Hematopoietic multipotent progenitor cell treated with erythropoietin and hydrocortisone succinate and interleukin-3 and kit ligand, for 4 days (in vitro differentiated cells): ENCODE measurements around the gene BOLL.
A peak's percentile ranks its signal among the peaks of the same experiment; 100 is the strongest.
"Not testable (repeated sequence)": the region's sequence is repeated elsewhere in the genome, so short reads cannot be mapped to it uniquely, and the experiment has no call there.

ENCODE experiments used
- DNase-seq: peaks from one replicate; pipeline ENCODE4 v3.0.0-alpha.2; 2015

Gene BOLL

GRCh38 chr2:197795277-197795676 is 10.2 kb upstream of the BOLL start:
- DNase-seq: no peak

GRCh38 chr2:197793456-197793855 is 8.3 kb upstream of the BOLL start:
- DNase-seq: no peak

- peak; percentile 74 for DNase-seq
Measured at GRCh38 chr2:197786010-197786877, 1.1 kb upstream of the BOLL start.

- peak; percentile 84 for DNase-seq
Measured at GRCh38 chr2:197782126-197782525, 3.0 kb downstream of the BOLL start.

GRCh38 chr2:197779261-197779660 is 5.9 kb downstream of the BOLL start:
- no peak for DNase-seq

GRCh38 chr2:197777823-197778407 is 7.2 kb downstream of the BOLL start:
- peak; percentile 67 for DNase-seq

GRCh38 chr2:197760293-197760657 is 24.8 kb downstream of the BOLL start:
- DNase-seq: no peak

- no peak for DNase-seq
Measured at GRCh38 chr2:197759625-197760292, 25.4 kb downstream of the BOLL start.

- DNase-seq: no peak
Measured at GRCh38 chr2:197759013-197759412, 26.1 kb downstream of the BOLL start.

- DNase-seq: peak; percentile 3
Measured at GRCh38 chr2:197740200-197740599, 44.9 kb downstream of the BOLL start.

GRCh38 chr2:197728555-197729544 is 56.3 kb downstream of the BOLL start:
- not testable (repeated sequence) for DNase-seq

- DNase-seq: no peak
Measured at GRCh38 chr2:197727011-197727410, 58.1 kb downstream of the BOLL start.

GRCh38 chr2:197717863-197718262 is 67.3 kb downstream of the BOLL start:
- DNase-seq: no peak

- no peak for DNase-seq
Measured at GRCh38 chr2:197713271-197713670, 71.8 kb downstream of the BOLL start.

- DNase-seq: no peak
Measured at GRCh38 chr2:197711578-197711977, 73.5 kb downstream of the BOLL start.

GRCh38 chr2:197710424-197711042 is 74.6 kb downstream of the BOLL start:
- peak; percentile 18 for DNase-seq

GRCh38 chr2:197709140-197709539 is 76.0 kb downstream of the BOLL start:
- not testable (repeated sequence) for DNase-seq

GRCh38 chr2:197708331-197708730 is 76.8 kb downstream of the BOLL start:
- DNase-seq: no peak

GRCh38 chr2:197707316-197708213 is 77.6 kb downstream of the BOLL start:
- peak; percentile 78 for DNase-seq

GRCh38 chr2:197706839-197707207 is 78.3 kb downstream of the BOLL start:
- DNase-seq: no peak
